NCI-H2196 treated with DMSO at 0.1 percent for 48 hours (cell line): ENCODE data around the gene PNCK.

ENCODE experiments used
- DNase-seq: peaks from one replicate; lab custom pipeline; 2025; ENCODE audit not compliant: unreplicated experiment; lab: John Stamatoyannopoulos, UW

The PNCK gene

GRCh38 chrX:153628665-153629064 is 44.9 kb downstream of the PNCK start:
- no peak for DNase-seq

- DNase-seq, result no peak
These were observed 45.5 kb downstream of the PNCK start for GRCh38 chrX:153628129-153628528.

GRCh38 chrX:153627675-153628111 is 45.9 kb downstream of the PNCK start:
- DNase-seq, result no peak

GRCh38 chrX:153626863-153627674 is 46.5 kb downstream of the PNCK start:
- no peak for DNase-seq

GRCh38 chrX:153626025-153626633 is 47.5 kb downstream of the PNCK start:
- no peak for DNase-seq

GRCh38 chrX:153625271-153626024 is 48.2 kb downstream of the PNCK start:
- DNase-seq, result no peak

- DNase-seq, result no peak
These were observed 49.2 kb downstream of the PNCK start for GRCh38 chrX:153624196-153625091.

- no peak for DNase-seq
These were observed 50.1 kb downstream of the PNCK start for GRCh38 chrX:153623310-153624029.

GRCh38 chrX:153622661-153623309 is 50.8 kb downstream of the PNCK start:
- no peak for DNase-seq

- no peak for DNase-seq
These were observed 51.5 kb downstream of the PNCK start for GRCh38 chrX:153621949-153622598.

- no peak for DNase-seq
These were observed 53.0 kb downstream of the PNCK start for GRCh38 chrX:153620576-153620975.
